ENCODE measurements around the gene PRR7.

GRCh38 chr5:177474846-177475562 is 28.4 kb downstream of the PRR7 start:
- TF ChIP-seq, protein P1, sequence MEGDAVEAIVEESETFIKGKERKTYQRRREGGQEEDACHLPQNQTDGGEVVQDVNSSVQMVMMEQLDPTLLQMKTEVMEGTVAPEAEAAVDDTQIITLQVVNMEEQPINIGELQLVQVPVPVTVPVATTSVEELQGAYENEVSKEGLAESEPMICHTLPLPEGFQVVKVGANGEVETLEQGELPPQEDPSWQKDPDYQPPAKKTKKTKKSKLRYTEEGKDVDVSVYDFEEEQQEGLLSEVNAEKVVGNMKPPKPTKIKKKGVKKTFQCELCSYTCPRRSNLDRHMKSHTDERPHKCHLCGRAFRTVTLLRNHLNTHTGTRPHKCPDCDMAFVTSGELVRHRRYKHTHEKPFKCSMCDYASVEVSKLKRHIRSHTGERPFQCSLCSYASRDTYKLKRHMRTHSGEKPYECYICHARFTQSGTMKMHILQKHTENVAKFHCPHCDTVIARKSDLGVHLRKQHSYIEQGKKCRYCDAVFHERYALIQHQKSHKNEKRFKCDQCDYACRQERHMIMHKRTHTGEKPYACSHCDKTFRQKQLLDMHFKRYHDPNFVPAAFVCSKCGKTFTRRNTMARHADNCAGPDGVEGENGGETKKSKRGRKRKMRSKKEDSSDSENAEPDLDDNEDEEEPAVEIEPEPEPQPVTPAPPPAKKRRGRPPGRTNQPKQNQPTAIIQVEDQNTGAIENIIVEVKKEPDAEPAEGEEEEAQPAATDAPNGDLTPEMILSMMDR (conservative IDR thresholded peaks at IDR 0.05; ENCODE audit: low read depth, low read length), result no peak
- TF ChIP-seq EZH2 (IDR thresholded peaks at IDR 0.05; ENCODE audit: low read length, unreplicated experiment), result no peak
